GM19324 (cell line): Measurements from ENCODE around the gene DHRS12.

Source experiments
- ATAC-seq: cut with Tn5 transposase; IDR thresholded peaks from one replicate; pipeline ENCODE4 v1.9.1; 2021; ENCODE audit warnings: mild to moderate bottlenecking, moderate library complexity; ENCODE audit not compliant: unreplicated experiment, low FRiP score

The DHRS12 gene

GRCh38 chr13:51765142-51765515 lies 38.8 kb downstream of the DHRS12 start:
- ATAC-seq: no peak

- peak; percentile 80 for ATAC-seq
Measured at GRCh38 chr13:51764184-51765141, 39.5 kb downstream of the DHRS12 start.

- ATAC-seq: no peak
Measured at GRCh38 chr13:51763486-51763885, 40.5 kb downstream of the DHRS12 start.

- no peak for ATAC-seq
Measured at GRCh38 chr13:51761643-51762350, 42.2 kb downstream of the DHRS12 start.

- ATAC-seq: no peak
Measured at GRCh38 chr13:51760592-51760991, 43.4 kb downstream of the DHRS12 start.

GRCh38 chr13:51759240-51759639 lies 44.7 kb downstream of the DHRS12 start:
- no peak for ATAC-seq

- ATAC-seq: no peak
Measured at GRCh38 chr13:51758691-51759090, 45.3 kb downstream of the DHRS12 start.

- no peak for ATAC-seq
Measured at GRCh38 chr13:51756651-51757050, 47.3 kb downstream of the DHRS12 start.

GRCh38 chr13:51747438-51748434 lies 56.2 kb downstream of the DHRS12 start:
- ATAC-seq: no peak

- ATAC-seq: no peak
Measured at GRCh38 chr13:51746802-51747201, 57.2 kb downstream of the DHRS12 start.

GRCh38 chr13:51745243-51745642 lies 58.7 kb downstream of the DHRS12 start:
- no peak for ATAC-seq

- no peak for ATAC-seq
Measured at GRCh38 chr13:51742611-51743010, 61.4 kb downstream of the DHRS12 start.

- no peak for ATAC-seq
Measured at GRCh38 chr13:51742031-51742430, 61.9 kb downstream of the DHRS12 start.

- no peak for ATAC-seq
Measured at GRCh38 chr13:51740698-51741097, 63.3 kb downstream of the DHRS12 start.

- ATAC-seq: no peak
Measured at GRCh38 chr13:51739027-51739764, 64.8 kb downstream of the DHRS12 start.

GRCh38 chr13:51738226-51738905 lies 65.6 kb downstream of the DHRS12 start:
- ATAC-seq: no peak

GRCh38 chr13:51737609-51738008 lies 66.4 kb downstream of the DHRS12 start:
- no peak for ATAC-seq

GRCh38 chr13:51734786-51735185 lies 69.2 kb downstream of the DHRS12 start:
- ATAC-seq: no peak
